GM21529 (cell line): ENCODE measurements around the gene CA5A.

Experiments
- ATAC-seq: cut with Tn5 transposase; IDR thresholded peaks from one replicate; pipeline ENCODE4 v1.9.1; 2021; ENCODE audit not compliant: unreplicated experiment

CA5A gene

GRCh38 chr16:87841340-87842208 is 94.8 kb downstream of the CA5A start:
- ATAC-seq, result no peak

- ATAC-seq, result no peak
Observed at GRCh38 chr16:87840271-87840978, 95.9 kb downstream of the CA5A start.

GRCh38 chr16:87839542-87840270 is 96.6 kb downstream of the CA5A start:
- no peak for ATAC-seq

- ATAC-seq, result no peak
Observed at GRCh38 chr16:87838643-87839541, 97.4 kb downstream of the CA5A start.
